C4-2B (cell line): ENCODE measurements around the gene PRKCH.

Source experiments
- ZFX ChIP-seq: fragments of 450-650 bp; IDR thresholded peaks from 2 replicates; pipeline ENCODE4 v1.6.1; 2017
- TF ChIP-seq, protein P1 (sequence below): fragments of 450-650 bp; conservative IDR thresholded peaks from 2 replicates; pipeline ENCODE4 v1.5.1; 2017; ENCODE audit warnings: mild to moderate bottlenecking

DNA sequence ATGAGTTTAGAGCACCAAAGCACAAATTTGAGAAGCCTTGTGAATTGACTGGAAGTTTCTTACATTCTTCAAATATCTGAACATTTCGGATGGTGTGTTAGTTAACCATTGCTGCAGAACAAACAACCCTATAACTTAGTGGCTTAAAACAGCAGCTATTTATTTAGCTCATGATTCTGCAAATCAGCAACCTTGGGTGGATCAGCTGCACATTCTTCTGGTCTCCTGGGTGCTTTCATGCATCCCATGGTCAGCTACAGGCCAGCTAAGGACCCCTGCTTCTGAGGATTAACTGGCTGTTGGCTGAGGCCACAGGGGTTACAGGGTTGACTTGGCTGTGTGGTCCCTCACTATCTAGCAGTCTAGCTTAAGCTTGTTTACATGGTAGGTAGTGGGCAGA lies 260.0 kb downstream of the PRKCH start:
- TF ChIP-seq, protein P1, sequence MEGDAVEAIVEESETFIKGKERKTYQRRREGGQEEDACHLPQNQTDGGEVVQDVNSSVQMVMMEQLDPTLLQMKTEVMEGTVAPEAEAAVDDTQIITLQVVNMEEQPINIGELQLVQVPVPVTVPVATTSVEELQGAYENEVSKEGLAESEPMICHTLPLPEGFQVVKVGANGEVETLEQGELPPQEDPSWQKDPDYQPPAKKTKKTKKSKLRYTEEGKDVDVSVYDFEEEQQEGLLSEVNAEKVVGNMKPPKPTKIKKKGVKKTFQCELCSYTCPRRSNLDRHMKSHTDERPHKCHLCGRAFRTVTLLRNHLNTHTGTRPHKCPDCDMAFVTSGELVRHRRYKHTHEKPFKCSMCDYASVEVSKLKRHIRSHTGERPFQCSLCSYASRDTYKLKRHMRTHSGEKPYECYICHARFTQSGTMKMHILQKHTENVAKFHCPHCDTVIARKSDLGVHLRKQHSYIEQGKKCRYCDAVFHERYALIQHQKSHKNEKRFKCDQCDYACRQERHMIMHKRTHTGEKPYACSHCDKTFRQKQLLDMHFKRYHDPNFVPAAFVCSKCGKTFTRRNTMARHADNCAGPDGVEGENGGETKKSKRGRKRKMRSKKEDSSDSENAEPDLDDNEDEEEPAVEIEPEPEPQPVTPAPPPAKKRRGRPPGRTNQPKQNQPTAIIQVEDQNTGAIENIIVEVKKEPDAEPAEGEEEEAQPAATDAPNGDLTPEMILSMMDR, result no peak
- no peak for TF ChIP-seq ZFX
